Hepatocyte (in vitro differentiated cells): ENCODE measurements around the gene RPS18.

Experiments
- EZH2 ChIP-seq: fragments of 200-600 bp; sonication (generic); IDR thresholded peaks from 2 replicates; pipeline ENCODE4 v1.6.1; 2016; ENCODE audit warnings: antibody characterized with exemption, mild to moderate bottlenecking, borderline replicate concordance
- TF ChIP-seq, protein P1 (sequence below): fragments of 200-600 bp; sonication (generic); IDR thresholded peaks from 2 replicates; pipeline ENCODE4 v1.5.1; 2016; ENCODE audit warnings: antibody characterized with exemption, mild to moderate bottlenecking; ENCODE audit not compliant: poor library complexity

DNA sequence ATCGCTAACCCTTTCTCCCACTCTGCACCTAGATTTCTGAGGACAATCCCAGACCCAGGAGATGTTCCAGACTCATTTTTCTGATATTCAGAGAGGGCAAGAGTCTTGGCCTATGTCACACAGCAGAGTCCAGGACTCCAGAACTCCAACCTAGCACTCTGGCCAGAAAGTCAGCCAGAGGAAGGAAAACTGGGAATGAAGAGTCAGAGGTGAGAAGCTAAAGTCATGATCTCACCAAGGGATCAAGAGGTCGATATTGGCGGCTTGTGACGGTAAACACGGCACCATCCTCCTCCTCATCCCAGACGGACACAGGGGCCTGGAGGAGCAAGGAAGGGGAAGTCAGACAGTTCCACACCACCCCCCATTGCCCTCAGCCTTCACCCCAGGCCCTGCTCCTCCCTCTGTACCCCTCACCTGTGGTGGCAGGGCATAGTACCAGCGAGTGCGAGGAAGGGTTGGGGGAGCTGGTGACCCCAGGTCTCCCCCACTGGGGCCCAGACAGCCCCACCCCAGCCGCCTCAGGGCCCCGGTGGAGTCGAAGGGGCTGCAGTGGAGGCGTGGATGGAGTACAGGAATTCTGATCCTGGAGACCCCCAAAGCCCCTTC is 25.0 kb downstream of the RPS18 start:
- TF ChIP-seq, protein P1, sequence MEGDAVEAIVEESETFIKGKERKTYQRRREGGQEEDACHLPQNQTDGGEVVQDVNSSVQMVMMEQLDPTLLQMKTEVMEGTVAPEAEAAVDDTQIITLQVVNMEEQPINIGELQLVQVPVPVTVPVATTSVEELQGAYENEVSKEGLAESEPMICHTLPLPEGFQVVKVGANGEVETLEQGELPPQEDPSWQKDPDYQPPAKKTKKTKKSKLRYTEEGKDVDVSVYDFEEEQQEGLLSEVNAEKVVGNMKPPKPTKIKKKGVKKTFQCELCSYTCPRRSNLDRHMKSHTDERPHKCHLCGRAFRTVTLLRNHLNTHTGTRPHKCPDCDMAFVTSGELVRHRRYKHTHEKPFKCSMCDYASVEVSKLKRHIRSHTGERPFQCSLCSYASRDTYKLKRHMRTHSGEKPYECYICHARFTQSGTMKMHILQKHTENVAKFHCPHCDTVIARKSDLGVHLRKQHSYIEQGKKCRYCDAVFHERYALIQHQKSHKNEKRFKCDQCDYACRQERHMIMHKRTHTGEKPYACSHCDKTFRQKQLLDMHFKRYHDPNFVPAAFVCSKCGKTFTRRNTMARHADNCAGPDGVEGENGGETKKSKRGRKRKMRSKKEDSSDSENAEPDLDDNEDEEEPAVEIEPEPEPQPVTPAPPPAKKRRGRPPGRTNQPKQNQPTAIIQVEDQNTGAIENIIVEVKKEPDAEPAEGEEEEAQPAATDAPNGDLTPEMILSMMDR: no peak
- TF ChIP-seq EZH2: no peak
